Urinary bladder (tissue), 4 donors: Measurements from ENCODE around the gene CCDC70. TPM values are rescaled to one million over a fixed set of nuclear protein-coding genes. Genes with fewer than 3 reads are reported as not detected.
"Not testable (repeated sequence)": the region's sequence is repeated elsewhere in the genome, so short reads cannot be mapped to it uniquely, and the experiment has no call there.

Source experiments
- DNase-seq: peaks from one replicate; pipeline ENCODE4 v3.0.0-alpha.2; 2015; ENCODE audit errors: extremely low spot score
- H3K27ac ChIP-seq: one replicate; pipeline ENCODE4 v1.5.1; 2013; ENCODE audit warnings: low read depth, mild to moderate bottlenecking, moderate library complexity
- H3K36me3 ChIP-seq: one replicate; pipeline ENCODE4 v1.6.1; 2013; ENCODE audit warnings: mild to moderate bottlenecking, moderate library complexity; ENCODE audit not compliant: insufficient read depth
- H3K4me1 ChIP-seq: one replicate; pipeline ENCODE4 v1.6.1; 2013; ENCODE audit warnings: mild to moderate bottlenecking, moderate library complexity; ENCODE audit not compliant: insufficient read depth
- H3K4me3 ChIP-seq: one replicate; pipeline ENCODE4 v1.5.1; 2013; ENCODE audit warnings: low read depth, low read length
- WGBS: extraction: QIAGEN DNeasy Blood & Tissue Kit; methylation state at CpG from one replicate; pipeline ENCODE4 v1.1.7; 2013; 5-methylcytosine and 5-hydroxymethylcytosine counted together
- polyA plus RNA-seq: library from polyadenylated mRNA; stranded (reverse); fragments of 200-250 nt; gene quantifications from one replicate; pipeline ENCODE4 v1.2.3, GENCODE V29; 2013
- total RNA-seq: library from RNA; depleted of rRNA; stranded (reverse); fragments of >200 nt; gene quantifications from one replicate; pipeline ENCODE4 v1.2.3, GENCODE V29; 2014
- donor health status: healthy with polysubstance abuse.
- donor health status: healthy.

CCDC70 gene
- total and polyA plus RNA-seq, 2 donors = not detected

- Histone ChIP-seq H3K27ac (no peak overlapping the region), H3K4me3 (no peak overlapping the region), H3K36me3 (no peaks in the 10 kb centered on the region), H3K4me1 (peaks cover 2% of the 10 kb centered on the region)
- 57% methylated on average over 2 of the region's 2 CpGs for WGBS
- no peak for DNase-seq
Measured at GRCh38 chr13:51887468-51887867, 25.7 kb downstream of the CCDC70 start.

DNA sequence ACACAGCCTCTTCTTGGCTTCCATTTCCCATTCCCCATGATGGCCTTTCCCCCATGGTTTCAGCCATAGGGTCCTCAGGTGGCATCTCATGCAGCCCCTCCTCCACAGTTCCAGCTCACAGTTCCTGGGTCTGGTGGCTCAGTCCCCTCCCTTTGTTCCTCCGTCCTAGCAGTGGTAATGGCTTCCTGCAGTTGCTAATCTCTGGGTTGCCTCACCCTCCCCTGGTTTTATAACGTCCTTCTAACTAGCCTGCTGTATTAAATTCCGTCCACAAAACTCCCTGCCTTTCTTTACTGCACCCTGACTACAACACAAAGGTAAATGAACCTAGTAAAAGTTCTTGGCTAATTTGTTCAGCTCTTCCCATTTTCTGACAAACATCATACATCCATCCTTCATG, 30.9 kb downstream of the CCDC70 start:
- 61% methylated on average over 3 of the region's 3 CpGs for WGBS
- no peaks in the 10 kb centered on the region for H3K4me1 ChIP-seq
- H3K36me3 ChIP-seq = no peaks in the 10 kb centered on the region
- H3K27ac ChIP-seq = no peak overlapping the region
- no peak for DNase-seq
- H3K4me3 ChIP-seq = no peak overlapping the region

DNA sequence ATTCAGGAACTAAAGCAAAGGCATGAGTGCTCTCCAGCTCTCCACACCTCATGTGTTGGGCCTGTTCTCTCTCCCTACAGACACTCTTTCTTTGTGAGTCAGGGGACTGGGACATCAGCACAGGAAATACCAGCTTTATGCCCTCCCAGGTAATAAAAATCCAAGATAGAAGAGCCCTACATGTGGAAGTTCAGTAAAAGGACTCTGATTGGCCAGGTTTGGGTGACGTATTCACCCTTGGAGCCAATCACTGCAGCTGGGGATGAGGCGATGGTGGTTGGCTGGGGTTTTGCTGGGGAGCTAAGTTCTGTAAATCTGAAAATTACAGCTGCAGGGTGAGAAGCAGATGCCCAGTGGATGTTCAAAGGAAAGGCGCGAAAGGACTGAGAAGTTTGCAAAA, 32.5 kb downstream of the CCDC70 start:
- no peak overlapping the region for H3K27ac ChIP-seq
- no peak for DNase-seq
- WGBS = 93% methylated on average over 4 of the region's 4 CpGs

GRCh38 chr13:51895906-51896888, 34.4 kb downstream of the CCDC70 start:
- WGBS = 43% methylated on average over 9 of the region's 9 CpGs
- no peak for DNase-seq
- Histone ChIP-seq H3K36me3 (no peaks in the 10 kb centered on the region), H3K4me1 (no peaks in the 10 kb centered on the region), H3K27ac (no peak overlapping the region), H3K4me3 (no peak overlapping the region)

More for the DNA sequence above, 32.5 kb downstream of the CCDC70 start:
- no peaks in the 10 kb centered on the region for H3K36me3 ChIP-seq
- no peak overlapping the region for H3K4me3 ChIP-seq
- no peaks in the 10 kb centered on the region for H3K4me1 ChIP-seq

DNA sequence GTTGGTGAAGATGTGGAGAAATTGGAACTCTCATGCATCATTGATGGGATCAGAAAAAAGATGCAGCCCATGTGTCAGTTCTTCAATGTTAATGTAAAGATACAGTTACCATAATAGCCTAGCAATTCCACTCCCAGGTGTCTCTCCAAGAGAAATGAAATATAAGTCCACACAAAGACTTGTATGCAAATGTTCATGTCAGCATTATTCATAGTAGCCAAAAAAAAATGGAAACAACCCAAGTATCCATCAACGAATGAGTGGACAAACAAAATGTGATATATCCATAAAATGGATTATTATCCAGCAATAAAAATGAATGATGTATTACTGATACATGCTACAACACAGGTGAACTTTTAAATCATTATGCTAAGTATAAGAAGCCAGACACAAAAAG, 38.7 kb downstream of the CCDC70 start:
- H3K4me3 ChIP-seq = no peak overlapping the region
- no peaks in the 10 kb centered on the region for H3K36me3 ChIP-seq
- no peaks in the 10 kb centered on the region for H3K4me1 ChIP-seq
- WGBS = 82% methylated on average over 1 of the region's 1 CpG
- DNase-seq = no peak
- H3K27ac ChIP-seq = no peak overlapping the region

- 82% methylated on average over 4 of the region's 4 CpGs for WGBS
- no peak for DNase-seq
- Histone ChIP-seq H3K4me3 (no peak overlapping the region), H3K36me3 (no peaks in the 10 kb centered on the region), H3K4me1 (no peaks in the 10 kb centered on the region), H3K27ac (no peak overlapping the region)
Measured at GRCh38 chr13:51902776-51903175, 41.0 kb downstream of the CCDC70 start.

- 77% methylated on average over 6 of the region's 6 CpGs for WGBS
- H3K36me3 ChIP-seq = no peaks in the 10 kb centered on the region
- no peak for DNase-seq
- no peak overlapping the region for H3K4me3 ChIP-seq
- no peak overlapping the region for H3K27ac ChIP-seq
- no peaks in the 10 kb centered on the region for H3K4me1 ChIP-seq
Measured at GRCh38 chr13:51905787-51906186, 44.0 kb downstream of the CCDC70 start.

- H3K27ac ChIP-seq = no peak overlapping the region
- H3K4me1 ChIP-seq = no peaks in the 10 kb centered on the region
- no peaks in the 10 kb centered on the region for H3K36me3 ChIP-seq
- no peak overlapping the region for H3K4me3 ChIP-seq
- no peak for DNase-seq
- WGBS = 58% methylated on average over 3 of the region's 3 CpGs
Measured at GRCh38 chr13:51906581-51906980, 44.8 kb downstream of the CCDC70 start.

- no peaks in the 10 kb centered on the region for H3K4me1 ChIP-seq
- H3K27ac ChIP-seq = no peak overlapping the region
- no peaks in the 10 kb centered on the region for H3K36me3 ChIP-seq
- no peak overlapping the region for H3K4me3 ChIP-seq
- DNase-seq = no peak
- WGBS = 87% methylated on average over 8 of the region's 8 CpGs
Measured at GRCh38 chr13:51907040-51907732, 45.4 kb downstream of the CCDC70 start.

- H3K36me3 ChIP-seq, DNase-seq, H3K27ac ChIP-seq, H3K4me3 ChIP-seq, H3K4me1 ChIP-seq: not testable (repeated sequence)
- WGBS = 90% methylated on average over 5 of the region's 5 CpGs
Measured at GRCh38 chr13:51909265-51909664, 47.5 kb downstream of the CCDC70 start.

DNA sequence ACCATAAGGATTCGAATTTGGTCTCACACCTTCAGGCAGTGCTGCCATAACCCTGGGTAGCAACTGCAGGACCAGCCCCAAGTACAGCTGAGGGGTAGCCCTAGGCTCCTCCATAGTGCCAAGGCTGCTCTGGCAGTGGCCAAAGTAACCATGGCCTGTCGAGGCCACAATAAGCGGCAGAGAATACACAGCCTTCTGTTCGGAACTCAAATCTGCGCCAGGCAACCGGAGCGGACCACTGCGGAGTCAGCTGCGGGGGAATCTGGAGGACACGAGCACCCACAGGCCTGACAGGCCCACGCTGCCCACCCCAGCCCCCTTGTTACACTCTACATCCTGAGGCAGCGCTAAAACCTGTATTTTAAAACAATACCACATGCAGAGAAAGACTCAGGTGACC, 48.7 kb downstream of the CCDC70 start:
- H3K4me1 ChIP-seq = no peaks in the 10 kb centered on the region
- no peak overlapping the region for H3K27ac ChIP-seq
- 93% methylated on average over 12 of the region's 12 CpGs for WGBS
- H3K4me3 ChIP-seq = no peak overlapping the region
- H3K36me3 ChIP-seq = no peaks in the 10 kb centered on the region
- no peak for DNase-seq

GRCh38 chr13:51912091-51912490, 50.3 kb downstream of the CCDC70 start:
- no peaks in the 10 kb centered on the region for H3K36me3 ChIP-seq
- peak; percentile 8 for DNase-seq
- no peak overlapping the region for H3K4me3 ChIP-seq
- no peak overlapping the region for H3K27ac ChIP-seq
- H3K4me1 ChIP-seq = no peaks in the 10 kb centered on the region
- 63% methylated on average over 10 of the region's 10 CpGs for WGBS

- Histone ChIP-seq H3K4me1 (no peaks in the 10 kb centered on the region), H3K36me3 (no peaks in the 10 kb centered on the region), H3K4me3 (no peak overlapping the region), H3K27ac (no peak overlapping the region)
- WGBS = 74% methylated on average over 11 of the region's 11 CpGs
- DNase-seq = no peak
Measured at GRCh38 chr13:51912511-51913225, 50.9 kb downstream of the CCDC70 start.
